Measurements from ENCODE around the gene ACACA.
"Not testable (repeated sequence)": the region's sequence is repeated elsewhere in the genome, so short reads cannot be mapped to it uniquely, and the experiment has no call there.

Gene ACACA

GRCh38 chr17:37393352-37393751 is 13.3 kb downstream of the ACACA start:
- no peak for DNase-seq (ENCODE audit: low read depth, low spot score)

GRCh38 chr17:37392024-37392590 is 14.5 kb downstream of the ACACA start:
- DNase-seq (ENCODE audit: low read depth, low spot score) = no peak

- DNase-seq (ENCODE audit: low read depth, low spot score) = no peak
Observed at GRCh38 chr17:37391146-37391545, 15.5 kb downstream of the ACACA start.

GRCh38 chr17:37389160-37389559 is 17.5 kb downstream of the ACACA start:
- DNase-seq (ENCODE audit: low read depth, low spot score) = no peak

GRCh38 chr17:37388266-37388665 is 18.4 kb downstream of the ACACA start:
- no peak for DNase-seq (ENCODE audit: low read depth, low spot score)

- no peak for DNase-seq (ENCODE audit: low read depth, low spot score)
Observed at GRCh38 chr17:37386462-37386861, 20.2 kb downstream of the ACACA start.

- DNase-seq (ENCODE audit: low read depth, low spot score) = no peak
Observed at GRCh38 chr17:37385474-37385990, 21.1 kb downstream of the ACACA start.

- no peak for DNase-seq (ENCODE audit: low read depth, low spot score)
Observed at GRCh38 chr17:37384560-37385149, 22.0 kb downstream of the ACACA start.

GRCh38 chr17:37382056-37382455 is 24.6 kb downstream of the ACACA start:
- DNase-seq (ENCODE audit: low read depth, low spot score) = no peak

GRCh38 chr17:37375706-37376105 is 30.9 kb downstream of the ACACA start, which contains the start of gene C17orf78:
Gene C17orf78 (plus strand): TSS chr17:37375985. CDS start chr17:37376093, 108 bp downstream.
- no peak for DNase-seq (ENCODE audit: low read depth, low spot score)

- peak; percentile 24 for DNase-seq (ENCODE audit: low read depth, low spot score)
Observed at GRCh38 chr17:37373530-37374159, 33.0 kb downstream of the ACACA start.

- DNase-seq (ENCODE audit: low read depth, low spot score) = no peak
Observed at GRCh38 chr17:37368577-37368976, 38.1 kb downstream of the ACACA start.

- no peak for DNase-seq (ENCODE audit: low read depth, low spot score)
Observed at GRCh38 chr17:37365589-37365988, 41.0 kb downstream of the ACACA start.

GRCh38 chr17:37361543-37361942 is 45.1 kb downstream of the ACACA start:
- no peak for DNase-seq (ENCODE audit: low read depth, low spot score)

GRCh38 chr17:37360632-37361031 is 46.0 kb downstream of the ACACA start:
- DNase-seq (ENCODE audit: low read depth, low spot score) = no peak

GRCh38 chr17:37359682-37360188 is 46.9 kb downstream of the ACACA start:
- DNase-seq (ENCODE audit: low read depth, low spot score) = no peak

- DNase-seq (ENCODE audit: low read depth, low spot score) = peak; percentile 81
Observed at GRCh38 chr17:37358830-37359681, 47.6 kb downstream of the ACACA start.

- DNase-seq (ENCODE audit: low read depth, low spot score) = no peak
Observed at GRCh38 chr17:37358098-37358829, 48.4 kb downstream of the ACACA start.

- DNase-seq (ENCODE audit: low read depth, low spot score) = not testable (repeated sequence)
Observed at GRCh38 chr17:37356796-37357569, 49.7 kb downstream of the ACACA start.

- not testable (repeated sequence) for DNase-seq (ENCODE audit: low read depth, low spot score)
Observed at GRCh38 chr17:37346863-37347402, 59.7 kb downstream of the ACACA start.
